Activated CD8-positive, alpha-beta T cell treated with anti-CD3 and anti-CD28 coated beads for 36 hours (primary cell): Measurements from ENCODE around the gene SORCS2. TPM values are rescaled to one million over a fixed set of nuclear protein-coding genes. Genes with fewer than 3 reads are reported as not detected.
"Not testable (repeated sequence)": the region's sequence is repeated elsewhere in the genome, so short reads cannot be mapped to it uniquely, and the experiment has no call there.

ENCODE experiments used
- ATAC-seq: fragments of 200-7000 bp; cut with Tn5 transposase; one replicate; pipeline ENCODE4 v1.10.0; 2021; ENCODE audit warnings: mild to moderate bottlenecking, moderate library complexity
- CTCF ChIA-PET: fragments of 350-600 bp; sonication (Branson Sonifier 250); formaldehyde crosslinking; loops from one replicate; lab custom pipeline; 2021; ENCODE audit warnings: antibody characterized with exemption; lab: Charles Lee
- POLR2A ChIA-PET: fragments of 350-600 bp; sonication (Branson Sonifier 250); formaldehyde crosslinking; loops from one replicate; lab custom pipeline; 2021; ENCODE audit warnings: antibody characterized with exemption; lab: Charles Lee
- DNase-seq: peaks from one replicate; pipeline ENCODE4 v3.0.0-alpha.2; 2020
- H3K27ac Mint-ChIP-seq: one replicate; pipeline ENCODE4 v1.8.0; 2021; ENCODE audit warnings: mild to moderate bottlenecking, mixed read lengths
- H3K27me3 Mint-ChIP-seq: one replicate; pipeline ENCODE4 v1.8.0; 2021; ENCODE audit warnings: mixed read lengths
- H3K36me3 Mint-ChIP-seq: one replicate; pipeline ENCODE4 v1.8.0; 2021; ENCODE audit warnings: low read depth, mixed read lengths
- H3K4me1 Mint-ChIP-seq: one replicate; pipeline ENCODE4 v1.8.0; 2021; ENCODE audit warnings: low read depth, mixed read lengths
- H3K4me3 Mint-ChIP-seq: one replicate; pipeline ENCODE4 v1.8.0; 2021; ENCODE audit warnings: mild to moderate bottlenecking, moderate library complexity, mixed read lengths
- H3K9me3 Mint-ChIP-seq: one replicate; pipeline ENCODE4 v1.8.0; 2021; ENCODE audit warnings: mixed read lengths
- CTCF ChIP-seq: fragments of 200-600 bp; IDR thresholded peaks from one replicate; pipeline ENCODE4 v1.8.0; 2022; ENCODE audit warnings: antibody characterized with exemption, mild to moderate bottlenecking
- intact Hi-C: fragments of 100-400 bp; cut with micrococcal nuclease; formaldehyde crosslinking; loops from one replicate; pipeline ENCODE4 v1.10.0; 2022
- total RNA-seq, 2 experiments: library from RNA; stranded (reverse); gene quantifications; one replicate each; pipeline ENCODE4 v1.2.3, GENCODE V29; 2021

The SORCS2 gene
- total RNA-seq, 2 experiments from 2014 or later: 0.05 TPM; not detected in 1

DNA sequence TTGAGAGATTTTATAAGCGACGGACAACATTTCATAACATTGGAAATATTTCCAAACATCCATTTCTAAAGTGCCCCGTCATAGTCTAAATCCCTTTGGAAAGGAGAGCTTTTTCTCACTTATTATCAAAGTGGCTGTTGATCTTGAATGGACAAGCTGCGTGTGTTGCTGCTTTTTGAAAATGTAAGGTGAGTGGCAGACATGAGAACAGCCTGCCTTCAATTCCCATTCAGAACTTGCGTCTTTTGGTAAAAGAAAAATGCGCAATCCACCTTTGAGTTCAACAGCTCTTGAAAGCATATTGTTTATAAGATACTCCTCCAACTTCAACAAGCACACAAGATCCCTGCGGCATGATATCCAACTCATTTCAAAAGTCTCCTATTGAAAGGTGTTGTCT lies 380.6 kb downstream of the SORCS2 start:
- Mint-ChIP-seq H3K9me3 (peaks cover 23% of the 10 kb centered on the region), H3K36me3 (peaks cover 6% of the 10 kb centered on the region), H3K27me3 (no peaks in the 10 kb centered on the region), H3K4me1 (no peaks in the 10 kb centered on the region), H3K4me3 (no peak overlapping the region), H3K27ac (no peak overlapping the region)
- DNase-seq: no peak
- no peak for TF ChIP-seq CTCF
- CTCF ChIA-PET: no interaction called here
- no peak for ATAC-seq
- POLR2A ChIA-PET: no interaction called here
- intact Hi-C loops: no loop called here

DNA sequence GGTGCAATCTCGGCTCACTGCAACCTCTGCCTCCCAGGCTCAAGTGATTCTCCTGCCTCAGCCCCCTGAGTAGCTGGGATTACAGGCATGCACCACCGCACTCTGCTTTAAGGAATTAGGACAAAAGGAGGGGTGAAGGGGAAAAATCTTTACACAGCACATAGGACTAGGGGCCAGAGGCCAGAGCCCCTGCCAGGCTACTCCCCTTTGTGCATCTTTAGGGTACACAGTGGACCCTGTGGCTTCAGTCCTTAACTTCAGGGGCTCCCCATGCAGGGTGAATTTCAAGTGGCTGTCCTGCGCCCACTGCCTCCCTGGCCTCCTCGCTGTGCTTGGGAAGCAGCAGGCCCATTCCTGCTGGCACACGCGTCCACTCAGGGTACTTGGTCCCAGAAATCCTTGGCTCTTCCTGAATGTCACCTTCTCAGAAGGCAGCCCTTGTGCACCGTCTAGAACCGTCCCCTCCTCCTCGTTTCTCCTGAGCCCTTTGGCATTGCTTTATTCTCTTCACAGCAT lies 381.3 kb downstream of the SORCS2 start:
- H3K4me3 Mint-ChIP-seq: no peak overlapping the region
- ChIA-PET POLR2A (no interaction called here), CTCF (no interaction called here)
- no peaks in the 10 kb centered on the region for H3K27me3 Mint-ChIP-seq
- H3K27ac Mint-ChIP-seq: no peak overlapping the region
- H3K9me3 Mint-ChIP-seq: peaks cover 27% of the 10 kb centered on the region
- H3K4me1 Mint-ChIP-seq: no peaks in the 10 kb centered on the region
- no peak for TF ChIP-seq CTCF
- H3K36me3 Mint-ChIP-seq: peaks cover 6% of the 10 kb centered on the region
- DNase-seq (no peak), ATAC-seq (no peak)
- intact Hi-C loops: no loop called here

DNA sequence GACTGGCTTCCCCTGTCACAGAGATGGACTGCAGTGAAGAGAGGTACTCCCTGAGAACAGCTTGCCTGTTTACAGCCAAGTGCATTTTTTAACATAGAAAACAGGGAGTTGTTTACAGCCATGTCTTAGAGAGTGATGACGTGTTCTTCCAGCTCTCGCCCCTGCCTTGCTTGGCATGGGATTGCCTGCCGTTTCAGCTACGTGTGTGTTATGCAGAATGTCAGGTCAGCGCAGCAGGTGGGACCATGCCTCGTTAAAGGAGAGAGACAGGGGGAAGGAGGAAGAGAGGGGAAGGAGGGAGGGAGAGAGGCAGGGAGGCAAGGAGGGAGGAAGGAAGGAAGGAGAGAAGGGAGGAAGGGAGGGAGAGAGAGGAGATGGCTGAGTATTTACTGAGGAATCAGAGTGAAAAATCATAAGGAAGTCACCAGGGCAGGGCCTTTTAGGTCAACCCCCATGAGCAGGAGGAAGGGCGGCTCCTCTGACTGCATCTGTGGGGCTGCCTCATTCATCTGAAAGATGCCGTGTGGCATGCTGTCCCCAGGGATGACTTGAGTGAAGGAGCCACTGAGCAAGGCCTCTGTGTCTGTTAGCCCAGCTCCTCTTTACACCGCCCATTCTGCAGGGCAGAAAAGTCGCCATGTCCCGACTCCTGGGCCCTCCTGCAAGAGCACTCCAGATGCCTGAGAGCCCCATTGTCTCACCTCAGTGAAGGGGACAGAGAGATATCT lies 382.1 kb downstream of the SORCS2 start:
- Mint-ChIP-seq H3K4me3 (no peak overlapping the region), H3K36me3 (peaks cover 9% of the 10 kb centered on the region), H3K9me3 (peaks cover 31% of the 10 kb centered on the region), H3K27me3 (no peaks in the 10 kb centered on the region), H3K27ac (no peak overlapping the region), H3K4me1 (no peaks in the 10 kb centered on the region)
- no peak for TF ChIP-seq CTCF
- ChIA-PET POLR2A (no interaction called here), CTCF (no interaction called here)
- intact Hi-C loops: no loop called here
- no peak for ATAC-seq
- DNase-seq: no peak

DNA sequence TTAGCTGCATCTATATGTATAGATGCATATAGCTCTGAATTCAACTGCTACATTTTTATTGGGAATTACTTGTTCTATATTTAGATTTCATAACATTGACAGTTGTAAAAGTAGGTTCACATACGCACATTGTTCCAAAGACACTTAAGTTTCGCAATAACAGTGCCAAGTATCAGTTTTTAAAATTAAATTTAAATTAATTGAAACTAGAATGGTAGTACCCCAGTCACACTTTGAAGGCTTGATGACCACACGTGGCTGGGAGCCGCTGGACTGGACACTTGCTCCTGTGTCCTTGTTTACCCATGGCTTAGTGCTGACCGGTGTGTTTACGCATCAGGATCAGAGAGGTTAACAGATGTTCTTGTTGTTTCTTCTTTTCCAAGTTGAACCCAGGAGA lies 383.1 kb downstream of the SORCS2 start:
- CTCF ChIA-PET: no interaction called here
- Mint-ChIP-seq H3K4me3 (no peak overlapping the region), H3K27me3 (no peaks in the 10 kb centered on the region), H3K4me1 (no peaks in the 10 kb centered on the region), H3K27ac (no peak overlapping the region), H3K36me3 (peaks cover 9% of the 10 kb centered on the region), H3K9me3 (peaks cover 31% of the 10 kb centered on the region)
- POLR2A ChIA-PET: no interaction called here
- no peak for TF ChIP-seq CTCF
- DNase-seq (no peak), ATAC-seq (no peak)
- intact Hi-C loops: no loop called here

GRCh38 chr4:7577361-7578039 lies 385.2 kb downstream of the SORCS2 start:
- DNase-seq, H3K4me3 Mint-ChIP-seq, intact Hi-C loops: not testable (repeated sequence)

More at GRCh38 chr4:7577361-7578039, 385.2 kb downstream of the SORCS2 start:
- peaks cover 31% of the 10 kb centered on the region for H3K9me3 Mint-ChIP-seq
- H3K27ac Mint-ChIP-seq, CTCF ChIA-PET, POLR2A ChIA-PET, H3K27me3 Mint-ChIP-seq, H3K4me1 Mint-ChIP-seq, H3K36me3 Mint-ChIP-seq, ATAC-seq: not testable (repeated sequence)
